Neural crest cell (in vitro differentiated cells): Measurements from ENCODE around the gene ASTN2. TPM values are rescaled to one million over a fixed set of nuclear protein-coding genes. Genes with fewer than 3 reads are reported as not detected.

Source experiments
- DNase-seq: peaks from one replicate; pipeline ENCODE4 v3.0.0; 2021; ENCODE audit warnings: low read depth, mixed read lengths, low spot score
- H3K27ac Mint-ChIP-seq: one replicate; pipeline ENCODE4 v1.8.0; 2021; ENCODE audit warnings: mild to moderate bottlenecking, mixed read lengths; ENCODE audit not compliant: unreplicated experiment
- H3K27me3 Mint-ChIP-seq: 2 replicates; pipeline ENCODE4 v1.8.0; 2021; ENCODE audit warnings: low read depth, mild to moderate bottlenecking, mixed read lengths
- H3K36me3 Mint-ChIP-seq: 2 replicates; pipeline ENCODE4 v1.8.0; 2021; ENCODE audit warnings: low read depth, mild to moderate bottlenecking, mixed read lengths
- H3K4me1 Mint-ChIP-seq: 2 replicates; pipeline ENCODE4 v1.8.0; 2021; ENCODE audit warnings: mixed read lengths
- H3K4me3 Mint-ChIP-seq: one replicate; pipeline ENCODE4 v1.8.0; 2021; ENCODE audit warnings: mild to moderate bottlenecking, mixed read lengths
- H3K9me3 Mint-ChIP-seq: 2 replicates; pipeline ENCODE4 v1.8.0; 2021; ENCODE audit warnings: mixed read lengths
- CTCF ChIP-seq: fragments of 200-600 bp; sonication (generic); conservative IDR thresholded peaks from 2 replicates; pipeline ENCODE4 v1.5.0; 2021; ENCODE audit warnings: antibody characterized with exemption, mild to moderate bottlenecking
- total RNA-seq: library from RNA; stranded (reverse); gene quantifications from 2 replicates; pipeline ENCODE4 v1.2.1, GENCODE V29; 2021

ASTN2 gene
- total RNA-seq, 1 donor from 2014 or later = 7.3 TPM

DNA sequence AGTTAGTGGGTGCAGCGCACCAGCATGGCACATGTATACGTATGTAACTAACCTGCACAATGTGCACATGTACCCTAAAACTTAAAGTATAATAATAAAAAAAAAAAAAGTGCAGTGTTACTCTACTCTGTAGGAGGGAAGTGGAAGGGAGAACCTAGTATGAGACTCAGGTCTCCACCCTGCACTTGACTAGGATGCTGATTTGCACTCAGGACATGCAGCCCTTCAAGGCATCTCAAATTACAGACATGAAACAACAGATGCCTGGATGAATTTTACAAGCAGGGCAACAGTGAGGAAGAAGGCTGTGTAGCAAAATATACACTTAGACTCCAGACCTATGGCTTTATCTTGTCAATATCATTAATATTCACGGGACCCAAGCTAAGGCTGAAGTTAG, 711.2 kb downstream of the ASTN2 start:
- H3K27me3 Mint-ChIP-seq = no peaks in the 10 kb centered on the region
- no peak for TF ChIP-seq CTCF
- peaks cover 5% of the 10 kb centered on the region for H3K9me3 Mint-ChIP-seq
- DNase-seq = no peak
- H3K27ac Mint-ChIP-seq = no peak overlapping the region
- peaks cover 25% of the 10 kb centered on the region for H3K36me3 Mint-ChIP-seq
- H3K4me1 Mint-ChIP-seq = no peaks in the 10 kb centered on the region
- no peak overlapping the region for H3K4me3 Mint-ChIP-seq

GRCh38 chr9:116701940-116702642, 712.8 kb downstream of the ASTN2 start:
- Mint-ChIP-seq H3K36me3 (peaks cover 31% of the 10 kb centered on the region), H3K4me3 (no peak overlapping the region), H3K27me3 (no peaks in the 10 kb centered on the region), H3K4me1 (no peaks in the 10 kb centered on the region), H3K27ac (no peak overlapping the region), H3K9me3 (peaks cover 5% of the 10 kb centered on the region)
- TF ChIP-seq CTCF = no peak
- DNase-seq = no peak

DNA sequence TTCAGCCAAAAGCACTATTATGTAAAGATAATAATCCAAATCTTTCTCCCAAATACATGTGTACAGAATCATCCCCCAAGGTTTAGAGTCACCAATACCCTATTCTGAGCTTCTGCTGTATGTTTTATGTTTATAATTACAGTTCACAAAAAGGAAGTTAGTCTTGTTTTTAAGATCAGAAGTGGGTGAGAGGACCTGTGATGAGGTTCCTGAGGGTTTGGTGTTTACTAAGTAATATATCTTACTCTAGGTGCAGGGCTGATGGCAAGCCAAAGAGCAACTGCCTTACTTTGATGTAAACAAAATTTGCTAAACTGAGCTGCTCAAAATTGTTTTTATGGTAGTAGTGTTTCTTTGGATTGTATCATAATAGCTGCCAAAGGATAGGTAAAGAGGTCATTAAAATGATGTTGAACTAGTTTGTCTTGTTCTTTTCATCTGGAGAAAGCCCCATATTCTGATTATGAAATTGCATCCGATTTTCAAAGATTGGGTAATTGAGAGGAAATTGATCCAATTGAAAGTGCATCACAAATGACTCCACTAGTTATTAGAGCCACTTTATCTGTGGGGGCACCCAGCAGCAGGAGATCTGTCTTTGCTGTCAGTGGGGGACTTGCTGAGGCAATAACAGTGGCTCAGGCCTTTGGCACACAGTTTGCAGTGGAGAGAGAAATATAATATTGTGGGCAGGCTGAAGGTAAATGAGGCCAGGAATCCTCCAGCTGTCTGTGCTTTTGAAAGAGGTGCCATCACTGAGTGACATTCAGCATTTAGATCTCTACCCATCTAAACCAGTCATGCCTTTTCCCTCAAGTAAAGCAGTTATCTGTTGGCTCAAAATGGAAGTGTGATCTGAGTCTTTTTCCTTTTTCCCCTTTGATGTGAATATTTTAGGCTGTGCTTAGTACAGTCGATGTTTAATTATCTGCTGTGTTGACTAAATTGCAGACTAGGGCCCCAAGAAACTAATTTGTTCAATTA, 713.7 kb downstream of the ASTN2 start:
- no peak overlapping the region for H3K27ac Mint-ChIP-seq
- H3K27me3 Mint-ChIP-seq = no peaks in the 10 kb centered on the region
- TF ChIP-seq CTCF = no peak
- H3K9me3 Mint-ChIP-seq = peaks cover 5% of the 10 kb centered on the region
- no peaks in the 10 kb centered on the region for H3K4me1 Mint-ChIP-seq
- DNase-seq = no peak
- H3K4me3 Mint-ChIP-seq = no peak overlapping the region
- H3K36me3 Mint-ChIP-seq = peaks cover 31% of the 10 kb centered on the region

DNA sequence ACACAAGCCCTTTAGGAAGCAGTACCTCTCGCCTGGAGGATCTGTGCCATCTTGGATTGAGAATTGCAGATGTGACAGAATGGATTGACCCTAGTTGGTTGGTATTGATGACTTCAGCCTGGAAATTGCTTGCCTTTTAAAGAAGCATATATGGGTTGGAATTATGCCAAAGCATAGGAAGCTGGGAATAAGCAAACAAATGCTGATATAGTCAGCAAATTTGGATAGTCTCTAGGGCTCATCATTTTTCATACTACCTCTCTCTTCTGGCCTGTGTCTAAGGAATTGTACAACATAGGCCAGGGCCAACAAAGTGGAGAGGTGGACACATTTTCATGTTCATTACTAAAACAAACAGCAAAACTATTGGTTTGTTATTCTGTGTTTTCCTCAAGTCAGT, 714.6 kb downstream of the ASTN2 start:
- Mint-ChIP-seq H3K27me3 (no peaks in the 10 kb centered on the region), H3K9me3 (peaks cover 5% of the 10 kb centered on the region), H3K4me3 (no peak overlapping the region), H3K27ac (no peak overlapping the region), H3K4me1 (no peaks in the 10 kb centered on the region), H3K36me3 (peaks cover 33% of the 10 kb centered on the region)
- DNase-seq = no peak
- no peak for TF ChIP-seq CTCF

DNA sequence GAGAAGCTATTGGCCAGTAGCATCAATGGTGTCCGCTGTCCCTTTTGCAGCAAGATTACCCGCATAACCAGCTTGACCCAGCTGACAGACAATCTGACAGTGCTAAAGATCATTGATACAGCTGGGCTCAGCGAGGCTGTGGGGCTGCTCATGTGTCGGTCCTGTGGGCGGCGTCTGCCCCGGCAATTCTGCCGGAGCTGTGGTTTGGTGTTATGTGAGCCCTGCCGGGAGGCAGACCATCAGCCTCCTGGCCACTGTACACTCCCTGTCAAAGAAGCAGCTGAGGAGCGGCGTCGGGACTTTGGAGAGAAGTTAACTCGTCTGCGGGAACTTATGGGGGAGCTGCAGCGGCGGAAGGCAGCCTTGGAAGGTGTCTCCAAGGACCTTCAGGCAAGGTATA, 717.0 kb downstream of the ASTN2 start:
- no peaks in the 10 kb centered on the region for H3K4me1 Mint-ChIP-seq
- no peak for TF ChIP-seq CTCF
- H3K9me3 Mint-ChIP-seq = peaks cover 5% of the 10 kb centered on the region
- no peak for DNase-seq
- no peaks in the 10 kb centered on the region for H3K27me3 Mint-ChIP-seq
- H3K4me3 Mint-ChIP-seq = no peak overlapping the region
- peaks cover 35% of the 10 kb centered on the region for H3K36me3 Mint-ChIP-seq
- H3K27ac Mint-ChIP-seq = no peak overlapping the region
